Thoracic aorta (tissue), 2 donors: ENCODE data around the gene PPFIBP1. TPM values are rescaled to one million over a fixed set of nuclear protein-coding genes. Genes with fewer than 3 reads are reported as not detected.

Source experiments
- ATAC-seq: fragments of 150-250 bp; one replicate; pipeline ENCODE4 v1.8.0; 2017; ENCODE audit warnings: low read depth; ENCODE audit not compliant: insufficient number of reproducible peaks, low FRiP score
- DNase-seq: peaks from one replicate; pipeline ENCODE4 v3.0.0-alpha.2; 2020; ENCODE audit warnings: low spot score
- H3K27ac ChIP-seq, 2 donors: fragments of 200-600 bp; sonication (generic); 1 replicate in 1 of 2; 2 replicates in 1 of 2; pipeline ENCODE4 v1.5.1; 2016; ENCODE audit warnings: mild to moderate bottlenecking in 2 of 2, moderate library complexity in 2 of 2
- H3K27me3 ChIP-seq: fragments of 200-600 bp; sonication (generic); replicated peaks from 2 replicates; pipeline ENCODE4 v1.6.0; 2016; ENCODE audit warnings: mild to moderate bottlenecking; ENCODE audit not compliant: insufficient read depth
- H3K36me3 ChIP-seq: fragments of 200-600 bp; sonication (generic); one replicate; pipeline ENCODE4 v1.5.1; 2016
- H3K4me1 ChIP-seq, 2 donors: fragments of 200-600 bp; sonication (generic); 1 replicate in 1 of 2; 2 replicates in 1 of 2; pipeline versions ENCODE4 v1.5.1 to v1.6.0; 2016; ENCODE audit warnings: low read depth in 2 of 2, mild to moderate bottlenecking in 1 of 2; ENCODE audit not compliant: control insufficient read depth in 1 of 2
- H3K4me3 ChIP-seq: fragments of 200-600 bp; sonication (generic); 2 replicates; pipeline ENCODE4 v1.5.1; 2016; ENCODE audit warnings: mild to moderate bottlenecking
- H3K9me3 ChIP-seq: fragments of 200-600 bp; sonication (generic); 2 replicates; pipeline ENCODE4 v1.5.1; 2016
- total RNA-seq, 2 donors: library from RNA; depleted of rRNA; stranded (reverse); fragments of >200 nt; gene quantifications; one replicate each; pipeline versions ENCODE4 v1.1.0 to v1.2.3, GENCODE V29; 2016
- TF ChIP-seq, protein P1 (sequence below): fragments of 200-600 bp; sonication (generic); IDR thresholded peaks from one replicate; pipeline ENCODE4 v1.5.1; 2019; ENCODE audit warnings: antibody characterized with exemption

PPFIBP1 gene
- total RNA-seq, 2 donors from 2014 or later, result 103 to 232 TPM

DNA sequence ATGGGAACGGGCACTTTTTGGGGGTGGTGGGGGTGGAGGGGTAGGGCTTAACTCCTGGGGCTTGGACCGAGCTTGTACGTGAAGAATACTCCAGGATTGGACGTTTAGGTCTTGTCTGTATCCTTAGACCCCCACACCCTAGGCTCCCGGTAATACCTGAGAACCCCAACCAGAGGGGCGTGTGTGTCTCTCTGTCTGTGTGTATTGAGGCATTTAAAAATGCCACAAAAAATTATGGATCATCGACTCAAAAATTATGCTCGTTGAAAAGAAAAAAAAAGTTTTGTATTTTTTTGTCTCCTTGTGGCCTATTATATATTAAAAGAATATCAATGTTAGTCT, 459 bp downstream of the PPFIBP1 start:
- H3K9me3 ChIP-seq, result no peaks in the 10 kb centered on the region
- peak overlapping the region; percentile 78 to 88 for H3K27ac ChIP-seq
- no peak for DNase-seq
- TF ChIP-seq, protein P1, sequence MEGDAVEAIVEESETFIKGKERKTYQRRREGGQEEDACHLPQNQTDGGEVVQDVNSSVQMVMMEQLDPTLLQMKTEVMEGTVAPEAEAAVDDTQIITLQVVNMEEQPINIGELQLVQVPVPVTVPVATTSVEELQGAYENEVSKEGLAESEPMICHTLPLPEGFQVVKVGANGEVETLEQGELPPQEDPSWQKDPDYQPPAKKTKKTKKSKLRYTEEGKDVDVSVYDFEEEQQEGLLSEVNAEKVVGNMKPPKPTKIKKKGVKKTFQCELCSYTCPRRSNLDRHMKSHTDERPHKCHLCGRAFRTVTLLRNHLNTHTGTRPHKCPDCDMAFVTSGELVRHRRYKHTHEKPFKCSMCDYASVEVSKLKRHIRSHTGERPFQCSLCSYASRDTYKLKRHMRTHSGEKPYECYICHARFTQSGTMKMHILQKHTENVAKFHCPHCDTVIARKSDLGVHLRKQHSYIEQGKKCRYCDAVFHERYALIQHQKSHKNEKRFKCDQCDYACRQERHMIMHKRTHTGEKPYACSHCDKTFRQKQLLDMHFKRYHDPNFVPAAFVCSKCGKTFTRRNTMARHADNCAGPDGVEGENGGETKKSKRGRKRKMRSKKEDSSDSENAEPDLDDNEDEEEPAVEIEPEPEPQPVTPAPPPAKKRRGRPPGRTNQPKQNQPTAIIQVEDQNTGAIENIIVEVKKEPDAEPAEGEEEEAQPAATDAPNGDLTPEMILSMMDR, result no peak
- peaks cover 10 to 46% of the 10 kb centered on the region in 2 donors for H3K4me1 ChIP-seq
- H3K27me3 ChIP-seq, result no peaks in the 10 kb centered on the region
- ATAC-seq, result no peak
- H3K4me3 ChIP-seq, result peak overlapping the region; percentile 79
- H3K36me3 ChIP-seq, result no peaks in the 10 kb centered on the region

DNA sequence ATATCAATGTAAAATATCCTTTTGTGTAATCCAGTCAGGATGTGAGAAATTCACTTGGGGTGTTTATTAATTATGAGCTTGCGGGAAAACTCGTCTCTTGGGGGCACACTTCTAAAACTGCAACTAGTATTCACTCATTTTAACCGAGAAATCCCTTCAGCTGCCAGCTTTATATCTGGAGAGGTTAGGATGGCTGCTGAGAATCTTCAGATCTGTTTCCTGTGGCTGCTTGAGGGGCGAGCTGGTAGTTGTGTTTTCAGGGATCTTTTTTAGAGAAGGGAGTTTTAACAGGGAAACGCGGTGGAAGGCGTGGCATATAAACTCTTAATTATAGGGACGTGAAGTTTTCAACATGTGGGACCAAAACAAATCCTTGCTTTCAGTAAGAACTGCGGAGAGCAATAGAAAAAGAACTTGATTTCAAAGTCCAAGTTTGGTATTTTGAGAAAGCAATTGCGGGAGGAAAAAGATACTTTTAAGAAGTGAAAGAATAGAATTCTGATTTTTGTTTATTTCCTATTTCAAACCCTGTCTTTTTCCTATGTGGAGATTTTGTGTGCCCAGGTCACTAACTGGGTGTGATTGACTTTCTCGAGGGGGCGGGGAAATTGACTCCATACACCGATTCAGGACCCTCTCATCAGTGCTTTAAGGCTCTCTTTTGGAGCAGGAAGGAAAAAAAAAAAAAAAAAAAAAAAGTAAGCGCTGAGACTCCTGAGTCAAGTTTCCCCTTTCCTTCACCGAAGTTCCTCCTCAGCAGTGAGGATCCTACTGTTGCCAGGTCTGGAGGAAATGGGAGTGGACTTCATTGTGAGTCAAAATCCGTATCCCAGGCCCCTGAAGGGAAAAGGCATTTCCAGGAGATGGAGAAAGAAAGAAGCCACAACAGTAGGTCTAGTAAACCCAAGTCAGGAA, 1.1 kb downstream of the PPFIBP1 start:
- Histone ChIP-seq H3K36me3 (no peaks in the 10 kb centered on the region), H3K4me1 (peaks cover 15 to 52% of the 10 kb centered on the region in 2 donors), H3K27me3 (no peaks in the 10 kb centered on the region), H3K9me3 (no peaks in the 10 kb centered on the region), H3K27ac (peak overlapping the region; percentile 78 to 88), H3K4me3 (peak overlapping the region; percentile 79)
- ATAC-seq, result no peak
- no peak for DNase-seq
- TF ChIP-seq, protein P1, result no peak

DNA sequence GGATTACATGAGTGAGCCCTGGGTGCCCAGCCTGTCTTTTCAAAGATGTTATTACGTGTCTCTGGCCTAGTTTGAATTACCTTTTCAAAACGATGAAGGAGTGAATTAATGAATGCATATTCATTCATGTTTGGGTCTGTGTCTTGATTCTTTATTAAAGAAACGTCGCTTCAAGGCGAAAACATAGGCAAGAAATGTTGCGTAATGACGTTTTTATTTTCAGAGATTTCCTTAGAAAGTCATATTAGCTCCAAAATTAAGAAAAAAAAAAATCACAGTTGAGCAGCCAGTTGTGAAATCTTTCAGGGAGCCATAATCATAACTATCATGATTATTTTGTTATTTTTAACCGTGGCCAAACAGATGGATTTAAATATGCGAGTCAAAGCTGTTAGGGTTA, 3.5 kb downstream of the PPFIBP1 start:
- DNase-seq (no peak), ATAC-seq (no peak)
- Histone ChIP-seq H3K4me1 (peaks cover 16 to 54% of the 10 kb centered on the region in 2 donors), H3K4me3 (no peak overlapping the region), H3K27ac (peak overlapping the region in 1 of 2 donors; percentile 25), H3K9me3 (no peaks in the 10 kb centered on the region), H3K36me3 (no peaks in the 10 kb centered on the region), H3K27me3 (no peaks in the 10 kb centered on the region)
- TF ChIP-seq, protein P1, result no peak

DNA sequence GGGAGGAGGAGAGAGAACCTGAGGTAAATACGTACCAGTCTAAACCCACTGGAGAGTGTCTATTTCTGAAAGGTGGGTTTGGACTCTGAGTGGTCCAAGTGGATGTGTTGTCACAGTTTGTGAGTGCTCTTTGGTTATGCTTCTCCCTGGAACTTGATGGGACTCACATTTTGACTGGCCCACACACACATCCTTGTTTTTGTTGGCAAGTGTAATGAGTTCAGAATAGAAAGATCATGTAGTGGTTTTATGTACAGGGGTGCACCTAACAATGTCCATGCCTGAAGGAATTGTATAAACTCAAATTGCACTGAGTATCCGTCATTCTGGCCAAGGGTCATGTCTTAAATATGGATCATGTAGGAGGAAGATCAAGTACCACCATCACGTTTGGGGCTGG, 4.8 kb downstream of the PPFIBP1 start:
- no peak for DNase-seq
- H3K4me3 ChIP-seq, result no peak overlapping the region

More for the DNA sequence above, 4.8 kb downstream of the PPFIBP1 start:
- H3K27me3 ChIP-seq, result no peaks in the 10 kb centered on the region
- H3K4me1 ChIP-seq, result peaks cover 12 to 43% of the 10 kb centered on the region in 2 donors
- peak overlapping the region in 1 of 2 donors; percentile 25 for H3K27ac ChIP-seq
- no peaks in the 10 kb centered on the region for H3K36me3 ChIP-seq
- TF ChIP-seq, protein P1, result no peak
- no peak for ATAC-seq
- no peaks in the 10 kb centered on the region for H3K9me3 ChIP-seq
